Measurements from ENCODE around the gene PUS3.
A peak's percentile ranks its signal among the peaks of the same experiment; 100 is the strongest.

Gene PUS3

GRCh38 chr11:125902927-125903710 is at the start of gene PUS3:
PUS3 (minus strand) TSS chr11:125903206; CDS start chr11:125896284, 6,922 bp downstream.
- no peak for TF ChIP-seq CTCF (IDR thresholded peaks at IDR 0.05; ENCODE audit: extremely low read depth, missing control alignments)
- peak; percentile 92 for DNase-seq (ENCODE audit: low spot score)

GRCh38 chr11:125952559-125952958 is 49.6 kb upstream of the PUS3 start:
- TF ChIP-seq CTCF (IDR thresholded peaks at IDR 0.05; ENCODE audit: extremely low read depth, missing control alignments) = no peak
- DNase-seq (ENCODE audit: low spot score) = no peak

- no peak for TF ChIP-seq CTCF (IDR thresholded peaks at IDR 0.05; ENCODE audit: extremely low read depth, missing control alignments)
- DNase-seq (ENCODE audit: low spot score) = no peak
Observed at GRCh38 chr11:125951731-125952130, 48.7 kb upstream of the PUS3 start.

- TF ChIP-seq CTCF (IDR thresholded peaks at IDR 0.05; ENCODE audit: extremely low read depth, missing control alignments) = no peak
- DNase-seq (ENCODE audit: low spot score) = no peak
Observed at GRCh38 chr11:125950696-125951651, 48.0 kb upstream of the PUS3 start.

GRCh38 chr11:125950178-125950490 is 47.1 kb upstream of the PUS3 start:
- no peak for TF ChIP-seq CTCF (IDR thresholded peaks at IDR 0.05; ENCODE audit: extremely low read depth, missing control alignments)
- no peak for DNase-seq (ENCODE audit: low spot score)

GRCh38 chr11:125949271-125950177 is 46.5 kb upstream of the PUS3 start:
- no peak for TF ChIP-seq CTCF (IDR thresholded peaks at IDR 0.05; ENCODE audit: extremely low read depth, missing control alignments)

More at GRCh38 chr11:125949271-125950177, 46.5 kb upstream of the PUS3 start:
- DNase-seq (ENCODE audit: low spot score) = no peak

Data from GM20000 (cell line).